ENCODE results near the gene MRPL19.
"Not testable (repeated sequence)": the region's sequence is repeated elsewhere in the genome, so short reads cannot be mapped to it uniquely, and the experiment has no call there.

MRPL19 gene

DNA sequence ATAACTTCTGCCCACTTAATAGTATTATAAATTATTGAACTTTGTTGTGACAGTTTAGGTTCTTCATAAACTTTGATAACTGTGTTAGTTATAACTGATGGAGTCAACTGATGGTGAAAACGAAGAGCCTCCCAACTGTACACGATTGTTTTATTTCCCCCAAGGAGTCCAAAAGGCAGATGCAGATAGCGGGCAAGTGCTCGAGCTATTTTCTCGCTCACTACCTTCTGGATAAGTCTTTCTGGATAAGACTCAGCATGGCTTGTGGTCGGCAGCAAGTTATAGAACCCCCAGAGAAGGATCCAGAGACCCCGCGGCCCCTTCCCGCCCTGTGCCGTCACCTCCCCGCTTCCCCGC, 63.6 kb downstream of the MRPL19 start:
- peaks cover 20% of the 10 kb centered on the region for H3K4me1 ChIP-seq (ENCODE audit: control insufficient read depth, low read length)
- H3K4me2 ChIP-seq (ENCODE audit: low read length), result peak overlapping the region; percentile 94
- no peaks in the 10 kb centered on the region for H3K9me2 ChIP-seq (replicated peaks; ENCODE audit: control insufficient read depth, low read length)
- H3K36me3 ChIP-seq (ENCODE audit: control insufficient read depth, low read length), result peaks cover 21% of the 10 kb centered on the region
- H3K4me3 ChIP-seq (ENCODE audit: low read length), result peak overlapping the region; percentile 79
- H3K79me2 ChIP-seq (ENCODE audit: control insufficient read depth, low read length), result peaks cover 38% of the 10 kb centered on the region
- H3K27ac ChIP-seq (ENCODE audit: low read depth, low read length), result peak overlapping the region; percentile 77
- no peaks in the 10 kb centered on the region for H3K9me3 ChIP-seq (ENCODE audit: control insufficient read depth, insufficient read depth, low read length)
- H4K20me1 ChIP-seq (ENCODE audit: control insufficient read depth, insufficient read depth, low read depth, low read length), result no peaks in the 10 kb centered on the region
- H3F3A ChIP-seq (ENCODE audit: control insufficient read depth, insufficient read depth), result peaks cover 5% of the 10 kb centered on the region
- no peak for TF ChIP-seq EZH2phosphoT487 (IDR thresholded peaks at IDR 0.05; ENCODE audit: borderline replicate concordance, low read length)
- TF ChIP-seq, protein P1, sequence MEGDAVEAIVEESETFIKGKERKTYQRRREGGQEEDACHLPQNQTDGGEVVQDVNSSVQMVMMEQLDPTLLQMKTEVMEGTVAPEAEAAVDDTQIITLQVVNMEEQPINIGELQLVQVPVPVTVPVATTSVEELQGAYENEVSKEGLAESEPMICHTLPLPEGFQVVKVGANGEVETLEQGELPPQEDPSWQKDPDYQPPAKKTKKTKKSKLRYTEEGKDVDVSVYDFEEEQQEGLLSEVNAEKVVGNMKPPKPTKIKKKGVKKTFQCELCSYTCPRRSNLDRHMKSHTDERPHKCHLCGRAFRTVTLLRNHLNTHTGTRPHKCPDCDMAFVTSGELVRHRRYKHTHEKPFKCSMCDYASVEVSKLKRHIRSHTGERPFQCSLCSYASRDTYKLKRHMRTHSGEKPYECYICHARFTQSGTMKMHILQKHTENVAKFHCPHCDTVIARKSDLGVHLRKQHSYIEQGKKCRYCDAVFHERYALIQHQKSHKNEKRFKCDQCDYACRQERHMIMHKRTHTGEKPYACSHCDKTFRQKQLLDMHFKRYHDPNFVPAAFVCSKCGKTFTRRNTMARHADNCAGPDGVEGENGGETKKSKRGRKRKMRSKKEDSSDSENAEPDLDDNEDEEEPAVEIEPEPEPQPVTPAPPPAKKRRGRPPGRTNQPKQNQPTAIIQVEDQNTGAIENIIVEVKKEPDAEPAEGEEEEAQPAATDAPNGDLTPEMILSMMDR (IDR thresholded peaks at IDR 0.05; ENCODE audit: low read depth, low read length, poor library complexity, severe bottlenecking), result no peak
- peaks cover 4% of the 10 kb centered on the region; the same call in 1 of the 2 replicates for H3K27me3 ChIP-seq (ENCODE audit: control insufficient read depth, low read length)

DNA sequence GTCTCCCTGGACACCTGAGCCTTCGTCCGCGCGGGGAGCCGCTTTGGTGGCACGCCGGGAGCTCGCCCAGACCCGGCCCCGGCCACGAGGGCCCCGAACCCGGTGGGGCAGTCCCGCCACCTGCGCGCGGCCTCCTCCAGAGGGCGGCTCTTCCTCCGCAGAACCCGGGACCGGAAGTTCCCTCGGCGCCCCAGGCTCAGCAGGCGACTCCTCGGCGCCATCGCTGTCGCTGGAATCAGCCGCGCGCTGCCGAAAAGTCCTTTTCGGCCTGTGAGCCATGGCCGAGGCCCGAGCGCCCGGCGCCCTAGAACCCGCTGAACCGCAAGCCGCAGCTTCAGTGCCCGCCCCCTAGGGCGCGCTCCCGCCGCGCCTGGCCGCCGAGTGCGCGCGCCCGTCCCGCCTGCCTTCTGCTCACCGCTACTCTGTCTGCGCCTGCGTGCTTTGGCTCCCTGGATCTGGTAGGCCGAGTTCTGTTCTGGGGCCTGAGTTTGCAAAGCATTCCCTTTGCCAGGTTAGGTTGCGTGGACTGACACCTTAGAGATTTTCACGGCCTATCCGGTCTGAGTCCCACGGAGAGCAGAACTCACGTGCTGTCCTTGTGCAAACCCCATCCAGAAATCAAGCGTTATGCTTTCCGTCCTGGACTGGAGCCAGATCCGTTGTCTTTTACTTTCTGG, 64.1 kb downstream of the MRPL19 start, which contains the start of gene GCFC2:
Gene GCFC2 (minus strand): TSS at position 339 of the 677 bp plus-strand sequence. CDS start 60 bp downstream, at position 279.
- Histone ChIP-seq H3K27me3 (ENCODE audit: control insufficient read depth, low read length) (peaks cover 4% of the 10 kb centered on the region; the same call in 1 of the 2 replicates), H3K79me2 (ENCODE audit: control insufficient read depth, low read length) (peaks cover 38% of the 10 kb centered on the region), H3K4me2 (ENCODE audit: low read length) (peak within 1 kb of the TSS; percentile 94), H3K27ac (ENCODE audit: low read depth, low read length) (peak within 1 kb of the TSS; percentile 77), H3F3A (ENCODE audit: control insufficient read depth, insufficient read depth) (peaks cover 5% of the 10 kb centered on the region), H3K36me3 (ENCODE audit: control insufficient read depth, low read length) (peaks cover 19% of the 10 kb centered on the region), H3K9me3 (ENCODE audit: control insufficient read depth, insufficient read depth, low read length) (no peaks in the 10 kb centered on the region), H4K20me1 (ENCODE audit: control insufficient read depth, insufficient read depth, low read depth, low read length) (no peaks in the 10 kb centered on the region), H3K4me1 (ENCODE audit: control insufficient read depth, low read length) (peaks cover 20% of the 10 kb centered on the region), H3K4me3 (ENCODE audit: low read length) (peak within 1 kb of the TSS; percentile 79), H3K9me2 (replicated peaks; ENCODE audit: control insufficient read depth, low read length) (no peaks in the 10 kb centered on the region)
- no peak for TF ChIP-seq EZH2phosphoT487 (IDR thresholded peaks at IDR 0.05; ENCODE audit: borderline replicate concordance, low read length)
- TF ChIP-seq, protein P1 (IDR thresholded peaks at IDR 0.05; ENCODE audit: low read depth, low read length, poor library complexity, severe bottlenecking), result peak; percentile 27

DNA sequence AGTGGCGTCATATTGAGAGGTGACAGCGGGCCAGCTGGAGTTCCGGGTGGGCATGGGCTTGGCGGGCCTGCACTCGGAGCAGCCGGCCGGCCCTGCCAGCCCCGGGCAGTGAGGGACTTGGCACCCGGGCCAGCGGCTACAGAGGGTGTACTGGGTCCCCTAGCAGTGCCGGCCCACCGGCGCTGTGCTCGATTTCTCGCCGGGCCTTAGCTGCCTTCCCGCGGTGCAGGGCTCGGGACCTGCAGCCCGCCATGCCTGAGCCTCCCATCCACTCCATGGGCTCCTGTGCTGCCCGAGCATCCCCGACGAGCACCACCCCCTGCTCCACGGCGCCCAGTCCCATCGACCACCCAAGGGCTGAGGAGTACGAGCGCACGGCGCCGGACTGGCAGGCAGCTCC, 65.0 kb downstream of the MRPL19 start:
- not testable (repeated sequence) for H4K20me1 ChIP-seq (ENCODE audit: control insufficient read depth, insufficient read depth, low read depth, low read length); H3K27ac ChIP-seq (ENCODE audit: low read depth, low read length); H3K9me2 ChIP-seq (replicated peaks; ENCODE audit: control insufficient read depth, low read length); H3K27me3 ChIP-seq (ENCODE audit: control insufficient read depth, low read length); H3F3A ChIP-seq (ENCODE audit: control insufficient read depth, insufficient read depth); H3K9me3 ChIP-seq (ENCODE audit: control insufficient read depth, insufficient read depth, low read length)
- peaks cover 36% of the 10 kb centered on the region for H3K79me2 ChIP-seq (ENCODE audit: control insufficient read depth, low read length)
- H3K4me1 ChIP-seq (ENCODE audit: control insufficient read depth, low read length), result peaks cover 20% of the 10 kb centered on the region
- H3K4me2 ChIP-seq (ENCODE audit: low read length), result peak overlapping the region; percentile 94
- peak overlapping the region; percentile 79 for H3K4me3 ChIP-seq (ENCODE audit: low read length)
- peaks cover 10% of the 10 kb centered on the region for H3K36me3 ChIP-seq (ENCODE audit: control insufficient read depth, low read length)

DNA sequence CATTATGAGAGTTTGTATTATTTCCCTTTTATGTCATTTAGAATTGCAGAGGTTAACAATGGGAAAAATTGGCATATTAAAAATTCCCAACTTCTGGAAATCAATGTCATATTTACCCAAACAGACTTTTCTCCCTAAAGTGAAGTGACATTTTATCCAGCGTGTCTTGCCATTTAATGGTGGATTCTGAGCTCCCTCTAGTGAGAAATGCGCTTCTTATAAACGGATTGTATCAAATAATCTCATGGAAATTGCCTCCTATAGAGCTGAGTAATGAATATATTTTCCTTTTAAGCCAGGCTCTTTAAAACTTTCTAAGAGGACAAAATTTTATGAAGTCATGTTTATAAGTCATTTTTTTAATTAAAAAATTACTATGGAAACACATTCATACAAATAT, 69.8 kb downstream of the MRPL19 start:
- Histone ChIP-seq H3K4me3 (ENCODE audit: low read length) (no peak overlapping the region), H3K9me3 (ENCODE audit: control insufficient read depth, insufficient read depth, low read length) (no peaks in the 10 kb centered on the region), H3K4me2 (ENCODE audit: low read length) (no peak overlapping the region), H3K27ac (ENCODE audit: low read depth, low read length) (no peak overlapping the region), H3K27me3 (ENCODE audit: control insufficient read depth, low read length) (peaks cover 9% of the 10 kb centered on the region), H3K36me3 (ENCODE audit: control insufficient read depth, low read length) (no peaks in the 10 kb centered on the region), H3K9me2 (replicated peaks; ENCODE audit: control insufficient read depth, low read length) (no peaks in the 10 kb centered on the region), H3F3A (ENCODE audit: control insufficient read depth, insufficient read depth) (0 out of 2 replicates have a peak, but pooled peaks cover 3% of the 10 kb centered on the region), H3K79me2 (ENCODE audit: control insufficient read depth, low read length) (no peaks in the 10 kb centered on the region), H4K20me1 (ENCODE audit: control insufficient read depth, insufficient read depth, low read depth, low read length) (no peaks in the 10 kb centered on the region), H3K4me1 (ENCODE audit: control insufficient read depth, low read length) (peaks cover 2% of the 10 kb centered on the region)
- no peak for TF ChIP-seq EZH2phosphoT487 (IDR thresholded peaks at IDR 0.05; ENCODE audit: borderline replicate concordance, low read length)
- TF ChIP-seq, protein P1 (IDR thresholded peaks at IDR 0.05; ENCODE audit: low read depth, low read length, poor library complexity, severe bottlenecking), result peak; percentile 19

All from DOHH2 (cell line).